COLO668 (cell line): ENCODE data around the gene FAM135A.
"Not testable (repeated sequence)": the region's sequence is repeated elsewhere in the genome, so short reads cannot be mapped to it uniquely, and the experiment has no call there.

Experiments used
- DNase-seq: peaks from one replicate; lab custom pipeline; 2025; ENCODE audit not compliant: unreplicated experiment; lab: John Stamatoyannopoulos, UW

The FAM135A gene

GRCh38 chr6:70607371-70607770 lies 194.1 kb downstream of the FAM135A start:
- not testable (repeated sequence) for DNase-seq

- not testable (repeated sequence) for DNase-seq
Observed at GRCh38 chr6:70609181-70609580, 195.9 kb downstream of the FAM135A start.
